HEK293 (cell line): ENCODE data around the gene GDI2.

Experiments used
- CTCF ChIA-PET: fragments of 350-600 bp; formaldehyde crosslinking; extraction: SDS; loops from one replicate; lab custom pipeline; 2021; ENCODE audit warnings: antibody characterized with exemption; lab: Yijun Ruan, JAX
- POLR2A ChIA-PET: fragments of 300-600 bp; formaldehyde crosslinking; extraction: SDS; loops from one replicate; lab custom pipeline; 2020; ENCODE audit warnings: antibody characterized with exemption, inconsistent platforms; lab: Yijun Ruan, JAX
- H3K27ac ChIP-seq: fragments of 200-500 bp; sonication (Bioruptor generic); 2 replicates; pipeline ENCODE4 v1.5.1; 2014; ENCODE audit warnings: low read depth, low read length, control low read depth, inconsistent platforms; ENCODE audit errors: extremely low read depth
- H3K36me3 ChIP-seq, 2 experiments: fragments of 200-500 bp in 1 of 2; sonication (Bioruptor generic) in 1 of 2; 1 replicate in 1 of 2; 2 replicates in 1 of 2; pipeline ENCODE4 v1.5.1; 2014 to 2017; ENCODE audit warnings: inconsistent platforms in 2 of 2, low read length in 2 of 2; ENCODE audit not compliant: control insufficient read depth in 2 of 2, insufficient read depth in 1 of 2
- H3K4me1 ChIP-seq: fragments of 200-500 bp; sonication (Bioruptor generic); 2 replicates; pipeline ENCODE4 v1.5.1; 2014; ENCODE audit warnings: mild to moderate bottlenecking, low read length, inconsistent platforms; ENCODE audit not compliant: control insufficient read depth, insufficient read depth
- H3K4me3 ChIP-seq: 2 replicates; pipeline ENCODE4 v1.5.1; 2011; ENCODE audit warnings: low read depth, mild to moderate bottlenecking, control low read depth, low read length, moderate library complexity
- H3K9me3 ChIP-seq: fragments of 200-500 bp; sonication (Bioruptor generic); 2 replicates; pipeline ENCODE4 v1.5.1; 2014; ENCODE audit warnings: low read depth, low read length, inconsistent platforms; ENCODE audit not compliant: control insufficient read depth, insufficient read depth
- BCL6B ChIP-seq: fragments of 450-650 bp; formaldehyde crosslinking; IDR thresholded peaks from 2 replicates; pipeline ENCODE4 v1.5.1; 2017; ENCODE audit warnings: missing biosample characterization, missing genetic modification characterization
- GFI1B ChIP-seq: fragments of 450-650 bp; formaldehyde crosslinking; IDR thresholded peaks from 2 replicates; pipeline ENCODE4 v1.5.1; 2016; ENCODE audit warnings: missing biosample characterization, missing genetic modification characterization
- GLI2 ChIP-seq: fragments of 450-650 bp; formaldehyde crosslinking; IDR thresholded peaks from 2 replicates; pipeline ENCODE4; 2017; ENCODE audit warnings: missing biosample characterization, missing genetic modification characterization, low read depth, borderline replicate concordance
- GLIS2 ChIP-seq: fragments of 450-650 bp; formaldehyde crosslinking; IDR thresholded peaks from 2 replicates; pipeline ENCODE4 v1.5.1; 2016; ENCODE audit warnings: missing biosample characterization, missing genetic modification characterization
- HOXC10 ChIP-seq: sonication (generic); formaldehyde crosslinking; IDR thresholded peaks from 2 replicates; pipeline ENCODE4 v1.8.1; 2023; ENCODE audit warnings: mild to moderate bottlenecking, missing genetic modification reagents
- KLF9 ChIP-seq: fragments of 450-650 bp; formaldehyde crosslinking; IDR thresholded peaks from 2 replicates; pipeline ENCODE4 v1.5.1; 2016; ENCODE audit warnings: missing biosample characterization, missing genetic modification characterization, low read depth
- OSR2 ChIP-seq: fragments of 450-650 bp; formaldehyde crosslinking; IDR thresholded peaks from 2 replicates; pipeline ENCODE4 v1.5.1; 2016; ENCODE audit warnings: missing biosample characterization, missing genetic modification characterization
- PRDM4 ChIP-seq: fragments of 450-650 bp; formaldehyde crosslinking; IDR thresholded peaks from 2 replicates; pipeline ENCODE4 v1.5.1; 2017; ENCODE audit warnings: missing biosample characterization, missing genetic modification characterization
- PRDM6 ChIP-seq: fragments of 450-650 bp; formaldehyde crosslinking; IDR thresholded peaks from 2 replicates; pipeline ENCODE4 v1.5.1; 2017; ENCODE audit warnings: missing biosample characterization, missing genetic modification characterization
- SCRT2 ChIP-seq: fragments of 450-650 bp; formaldehyde crosslinking; IDR thresholded peaks from 2 replicates; pipeline ENCODE4 v1.5.1; 2016; ENCODE audit warnings: missing biosample characterization, missing genetic modification characterization
- WT1 ChIP-seq: fragments of 450-650 bp; formaldehyde crosslinking; IDR thresholded peaks from 2 replicates; pipeline ENCODE4 v1.5.1; 2016; ENCODE audit warnings: missing biosample characterization, missing genetic modification characterization
- ZBTB21 ChIP-seq: fragments of 450-650 bp; formaldehyde crosslinking; IDR thresholded peaks from 2 replicates; pipeline ENCODE4 v1.5.1; 2017; ENCODE audit warnings: missing biosample characterization, missing genetic modification characterization
- ZNF169 ChIP-seq: fragments of 450-650 bp; formaldehyde crosslinking; IDR thresholded peaks from 2 replicates; pipeline ENCODE4 v1.5.1; 2016; ENCODE audit warnings: missing biosample characterization, missing genetic modification characterization
- ZNF26 ChIP-seq: fragments of 450-650 bp; formaldehyde crosslinking; IDR thresholded peaks from 2 replicates; pipeline ENCODE4 v1.5.1; 2016; ENCODE audit warnings: missing biosample characterization, missing genetic modification characterization
- ZNF302 ChIP-seq: fragments of 450-650 bp; formaldehyde crosslinking; IDR thresholded peaks from 2 replicates; pipeline ENCODE4 v1.5.1; 2016; ENCODE audit warnings: missing biosample characterization, missing genetic modification characterization, low read depth
- ZNF398 ChIP-seq: fragments of 450-650 bp; formaldehyde crosslinking; IDR thresholded peaks from 2 replicates; pipeline ENCODE4 v1.5.1; 2017; ENCODE audit warnings: missing biosample characterization, missing genetic modification characterization
- ZNF433 ChIP-seq: fragments of 450-650 bp; formaldehyde crosslinking; IDR thresholded peaks from 2 replicates; pipeline ENCODE4 v1.5.1; 2016; ENCODE audit warnings: missing biosample characterization, missing genetic modification characterization, low read depth
- ZNF501 ChIP-seq: fragments of 450-650 bp; formaldehyde crosslinking; IDR thresholded peaks from 2 replicates; pipeline ENCODE4 v1.5.1; 2016; ENCODE audit warnings: missing biosample characterization, missing genetic modification characterization
- ZNF544 ChIP-seq: fragments of 450-650 bp; formaldehyde crosslinking; IDR thresholded peaks from 2 replicates; pipeline ENCODE4 v1.5.0; 2017; ENCODE audit warnings: missing biosample characterization, missing genetic modification characterization
- ZNF76 ChIP-seq: fragments of 450-650 bp; formaldehyde crosslinking; IDR thresholded peaks from 2 replicates; pipeline ENCODE4; 2016; ENCODE audit warnings: low read depth, missing biosample characterization, missing genetic modification characterization, borderline replicate concordance
- ZNF792 ChIP-seq: fragments of 450-650 bp; formaldehyde crosslinking; IDR thresholded peaks from 2 replicates; pipeline ENCODE4 v1.5.1; 2016; ENCODE audit warnings: missing biosample characterization, missing genetic modification characterization
- ZSCAN5A ChIP-seq: fragments of 450-650 bp; formaldehyde crosslinking; IDR thresholded peaks from 2 replicates; pipeline ENCODE4 v1.5.1; 2016; ENCODE audit warnings: missing biosample characterization, missing genetic modification characterization

Gene GDI2

GRCh38 chr10:5835446-5836095 is 22.3 kb upstream of the GDI2 start:
- Histone ChIP-seq H3K27ac (no peak overlapping the region), H3K9me3 (no peaks in the 10 kb centered on the region), H3K36me3 (no peaks in the 10 kb centered on the region), H3K4me1 (no peaks in the 10 kb centered on the region), H3K4me3 (no peak overlapping the region)
- TF ChIP-seq HOXC10 (no peak), WT1 (tag by site-specific recombination) (no peak), KLF9 (tag by site-specific recombination) (no peak), PRDM4 (no peak)
- POLR2A ChIA-PET: no interaction called here
- CTCF ChIA-PET: no interaction called here

GRCh38 chr10:5833814-5834213 is 20.6 kb upstream of the GDI2 start:
- POLR2A ChIA-PET: no interaction called here
- TF ChIP-seq BCL6B (tag by site-specific recombination) (no peak), ZSCAN5A (no peak), ZNF76 (no peak), ZNF792 (no peak), ZBTB21 (tag by site-specific recombination) (no peak), OSR2 (tag by site-specific recombination) (no peak), GLI2 (tag by site-specific recombination) (no peak)
- H3K9me3 ChIP-seq: no peaks in the 10 kb centered on the region
- CTCF ChIA-PET: interaction anchor here (0.7 kb wide), 1 partner anchor 11 kb away, joined by 3 read pairs; no protein-coding TSS in a partner anchor
- no peaks in the 10 kb centered on the region for H3K36me3 ChIP-seq
- H3K4me1 ChIP-seq: no peaks in the 10 kb centered on the region
- no peak overlapping the region for H3K4me3 ChIP-seq
- H3K27ac ChIP-seq: no peak overlapping the region

- Histone ChIP-seq H3K4me3 (no peak overlapping the region), H3K36me3 (no peaks in the 10 kb centered on the region), H3K4me1 (no peaks in the 10 kb centered on the region), H3K27ac (no peak overlapping the region), H3K9me3 (no peaks in the 10 kb centered on the region)
- CTCF ChIA-PET: interaction anchor here (0.7 kb wide), 1 partner anchor 10 kb away, joined by 3 read pairs; no protein-coding TSS in a partner anchor
- POLR2A ChIA-PET: interaction anchor here (0.6 to 1.2 kb wide), 3 partner anchors 11 to 19 kb away, joined by 3 to 5 read pairs (median 3); partner anchors contain the start of gene GDI2
- TF ChIP-seq ZNF169 (tag by site-specific recombination): no peak
- TF ChIP-seq ZNF433 (tag by site-specific recombination): no peak
- no peak for TF ChIP-seq ZNF302 (tag by site-specific recombination)
- TF ChIP-seq ZNF398 (tag by site-specific recombination): no peak
- TF ChIP-seq GFI1B (tag by site-specific recombination): no peak
- TF ChIP-seq ZNF501: no peak
- TF ChIP-seq ZNF544: no peak
- TF ChIP-seq SCRT2 (tag by site-specific recombination): no peak
- no peak for TF ChIP-seq PRDM6 (tag by site-specific recombination)
- no peak for TF ChIP-seq GLIS2 (tag by site-specific recombination)
- TF ChIP-seq ZNF26 (tag by site-specific recombination): no peak
These were observed 19.7 kb upstream of the GDI2 start for GRCh38 chr10:5832946-5833345.
